T-helper 1 cell treated with Interleukin-12 subunit alpha and Interleukin-12 subunit beta and Interleukin-4 antibody, amounts not matched to agents 30 μg/mL and 1 μg/mL, for 36 hours (primary cell): Measurements from ENCODE around the gene PTBP1.
"Not testable (repeated sequence)": the region's sequence is repeated elsewhere in the genome, so short reads cannot be mapped to it uniquely, and the experiment has no call there.

Experiments
- H3K27ac Mint-ChIP-seq: one replicate; pipeline ENCODE4 v1.8.0; 2021; ENCODE audit warnings: mild to moderate bottlenecking, mixed read lengths
- H3K27me3 Mint-ChIP-seq: one replicate; pipeline ENCODE4 v1.8.0; 2021; ENCODE audit warnings: low read depth, mixed read lengths
- H3K36me3 Mint-ChIP-seq: one replicate; pipeline ENCODE4 v1.8.0; 2021; ENCODE audit warnings: low read depth, mixed read lengths
- H3K4me1 Mint-ChIP-seq: one replicate; pipeline ENCODE4 v1.8.0; 2021; ENCODE audit warnings: low read depth, mixed read lengths
- H3K4me3 Mint-ChIP-seq: one replicate; pipeline ENCODE4 v1.8.0; 2021; ENCODE audit warnings: mild to moderate bottlenecking, moderate library complexity, mixed read lengths
- H3K9me3 Mint-ChIP-seq: one replicate; pipeline ENCODE4 v1.8.0; 2021; ENCODE audit warnings: mixed read lengths

Gene PTBP1

GRCh38 chr19:840519-841206 lies 43.4 kb downstream of the PTBP1 start, which contains the start of gene PRTN3:
PRTN3 (plus strand) TSS chr19:840999; CDS start chr19:841009, 10 bp downstream.
- no peaks in the 10 kb centered on the region for H3K36me3 Mint-ChIP-seq
- no peaks in the 10 kb centered on the region for H3K4me1 Mint-ChIP-seq
- H3K4me3 Mint-ChIP-seq = no peak within 1 kb of the TSS
- no peaks in the 10 kb centered on the region for H3K9me3 Mint-ChIP-seq
- H3K27ac Mint-ChIP-seq = no peak within 1 kb of the TSS
- H3K27me3 Mint-ChIP-seq = peaks cover 18% of the 10 kb centered on the region

GRCh38 chr19:842802-843179 lies 45.5 kb downstream of the PTBP1 start:
- H3K27ac Mint-ChIP-seq, H3K36me3 Mint-ChIP-seq, H3K4me1 Mint-ChIP-seq, H3K9me3 Mint-ChIP-seq, H3K4me3 Mint-ChIP-seq: not testable (repeated sequence)
- peaks cover 17% of the 10 kb centered on the region for H3K27me3 Mint-ChIP-seq

GRCh38 chr19:843180-843835 lies 46.1 kb downstream of the PTBP1 start:
- H3K36me3 Mint-ChIP-seq = no peaks in the 10 kb centered on the region
- no peaks in the 10 kb centered on the region for H3K9me3 Mint-ChIP-seq
- H3K4me1 Mint-ChIP-seq = peaks cover 2% of the 10 kb centered on the region
- peaks cover 17% of the 10 kb centered on the region for H3K27me3 Mint-ChIP-seq
- H3K27ac Mint-ChIP-seq = no peak overlapping the region
- no peak overlapping the region for H3K4me3 Mint-ChIP-seq

- H3K4me3 Mint-ChIP-seq = no peak overlapping the region
- H3K27ac Mint-ChIP-seq = no peak overlapping the region
- peaks cover 17% of the 10 kb centered on the region for H3K27me3 Mint-ChIP-seq
- no peaks in the 10 kb centered on the region for H3K9me3 Mint-ChIP-seq
- H3K4me1 Mint-ChIP-seq = peaks cover 2% of the 10 kb centered on the region
- H3K36me3 Mint-ChIP-seq = no peaks in the 10 kb centered on the region
Measured at GRCh38 chr19:843836-844545, 46.7 kb downstream of the PTBP1 start.

- Mint-ChIP-seq H3K9me3 (no peaks in the 10 kb centered on the region), H3K36me3 (no peaks in the 10 kb centered on the region), H3K27me3 (peaks cover 17% of the 10 kb centered on the region), H3K27ac (peak overlapping the region; percentile 49), H3K4me3 (no peak overlapping the region), H3K4me1 (peaks cover 2% of the 10 kb centered on the region)
Measured at GRCh38 chr19:844546-844971, 47.3 kb downstream of the PTBP1 start.

GRCh38 chr19:845707-846521 lies 48.7 kb downstream of the PTBP1 start:
- H3K9me3 Mint-ChIP-seq = no peaks in the 10 kb centered on the region
- H3K27ac Mint-ChIP-seq = no peak overlapping the region
- peaks cover 17% of the 10 kb centered on the region for H3K27me3 Mint-ChIP-seq
- peaks cover 2% of the 10 kb centered on the region for H3K4me1 Mint-ChIP-seq
- H3K4me3 Mint-ChIP-seq = no peak overlapping the region
- no peaks in the 10 kb centered on the region for H3K36me3 Mint-ChIP-seq

- Mint-ChIP-seq H3K4me1 (peaks cover 2% of the 10 kb centered on the region), H3K36me3 (no peaks in the 10 kb centered on the region), H3K4me3 (no peak overlapping the region), H3K9me3 (no peaks in the 10 kb centered on the region), H3K27me3 (peaks cover 9% of the 10 kb centered on the region), H3K27ac (no peak overlapping the region)
Measured at GRCh38 chr19:848386-848921, 51.2 kb downstream of the PTBP1 start.

- H3K9me3 Mint-ChIP-seq, H3K36me3 Mint-ChIP-seq, H3K27ac Mint-ChIP-seq, H3K4me3 Mint-ChIP-seq, H3K4me1 Mint-ChIP-seq, H3K27me3 Mint-ChIP-seq: not testable (repeated sequence)
Measured at GRCh38 chr19:849195-849594, 51.9 kb downstream of the PTBP1 start.

- peaks cover 5% of the 10 kb centered on the region for H3K27me3 Mint-ChIP-seq
- H3K27ac Mint-ChIP-seq = no peak overlapping the region
Measured at GRCh38 chr19:850221-850978, 53.1 kb downstream of the PTBP1 start.

GRCh38 chr19:850979-851335 lies 53.7 kb downstream of the PTBP1 start:
- Mint-ChIP-seq H3K27ac (no peak overlapping the region), H3K36me3 (no peaks in the 10 kb centered on the region)

More at GRCh38 chr19:850221-850978, 53.1 kb downstream of the PTBP1 start:
- H3K4me1 Mint-ChIP-seq = peaks cover 2% of the 10 kb centered on the region
- H3K4me3 Mint-ChIP-seq = no peak overlapping the region
- no peaks in the 10 kb centered on the region for H3K9me3 Mint-ChIP-seq
- no peaks in the 10 kb centered on the region for H3K36me3 Mint-ChIP-seq

GRCh38 chr19:852136-853013 lies 55.1 kb downstream of the PTBP1 start, which contains the start of gene ELANE:
ELANE (plus strand) TSS chr19:852303; CDS start chr19:852329, 26 bp downstream.
- H3K4me1 Mint-ChIP-seq = peaks cover under 1% of the 10 kb centered on the region
- no peak within 1 kb of the TSS for H3K27ac Mint-ChIP-seq
- H3K4me3 Mint-ChIP-seq = no peak within 1 kb of the TSS
- no peaks in the 10 kb centered on the region for H3K36me3 Mint-ChIP-seq
- no peaks in the 10 kb centered on the region for H3K9me3 Mint-ChIP-seq
- peaks cover under 1% of the 10 kb centered on the region for H3K27me3 Mint-ChIP-seq

More at GRCh38 chr19:850979-851335, 53.7 kb downstream of the PTBP1 start:
- H3K4me3 Mint-ChIP-seq = no peak overlapping the region
- H3K27me3 Mint-ChIP-seq = peaks cover 5% of the 10 kb centered on the region
- H3K9me3 Mint-ChIP-seq = no peaks in the 10 kb centered on the region
- peaks cover 2% of the 10 kb centered on the region for H3K4me1 Mint-ChIP-seq

- Mint-ChIP-seq H3K36me3 (no peaks in the 10 kb centered on the region), H3K4me3 (no peak overlapping the region), H3K27me3 (peaks cover 5% of the 10 kb centered on the region), H3K4me1 (peaks cover 2% of the 10 kb centered on the region), H3K9me3 (no peaks in the 10 kb centered on the region), H3K27ac (no peak overlapping the region)
Measured at GRCh38 chr19:853014-853585, 55.8 kb downstream of the PTBP1 start.
